Esophagus squamous epithelium (tissue), 4 donors: Measurements from ENCODE around the gene PIK3C2B.

ENCODE experiments used
- POLR2A ChIP-seq, 4 donors: fragments of 450-650 bp; IDR thresholded peaks; one replicate each; pipeline ENCODE4 v1.6.1; 2017; ENCODE audit warnings: antibody characterized with exemption in 4 of 4, mild to moderate bottlenecking in 4 of 4, moderate library complexity in 3 of 4
- TF ChIP-seq, protein P1 (sequence below), 6 experiments: fragments of 450-650 bp in 4 of 6; fragments of 200-600 bp in 2 of 6; sonication (generic) in 2 of 6; IDR thresholded peaks; one replicate each; pipeline ENCODE4 v1.5.1; 2016 to 2019; ENCODE audit warnings: antibody characterized with exemption in 6 of 6, mild to moderate bottlenecking in 4 of 6, moderate library complexity in 4 of 6

DNA sequence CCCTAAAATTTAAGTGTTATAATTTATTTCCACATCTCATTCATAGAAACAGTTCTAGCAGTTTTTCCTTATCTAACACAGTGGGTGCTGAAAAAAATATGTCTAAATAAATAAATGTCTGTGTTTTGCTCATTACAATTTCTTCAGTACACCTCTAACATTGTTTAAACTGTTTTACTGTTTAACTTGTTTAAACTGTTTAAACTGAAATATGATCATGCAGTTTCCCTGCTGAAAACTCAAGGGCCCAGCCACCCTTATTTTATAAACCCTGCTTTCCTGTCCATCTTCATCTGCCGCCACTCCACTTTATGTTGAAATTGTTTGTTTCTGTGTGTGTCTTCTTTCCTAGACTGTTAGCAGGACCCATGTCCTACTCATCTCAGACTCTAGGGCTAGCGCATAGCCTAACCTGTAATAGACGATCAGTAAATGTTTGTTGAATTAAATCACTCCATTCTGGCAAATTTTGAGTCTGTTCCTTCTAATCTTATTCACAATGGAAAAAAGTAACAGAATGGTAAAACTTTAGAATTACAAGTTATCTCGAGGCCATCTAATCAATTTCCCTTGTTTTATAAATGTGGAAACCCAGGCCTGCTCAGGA is 9.4 kb upstream of the PIK3C2B start:
- TF ChIP-seq POLR2A (IDR thresholded peaks at IDR 0.05) = no peak
- TF ChIP-seq, protein P1, sequence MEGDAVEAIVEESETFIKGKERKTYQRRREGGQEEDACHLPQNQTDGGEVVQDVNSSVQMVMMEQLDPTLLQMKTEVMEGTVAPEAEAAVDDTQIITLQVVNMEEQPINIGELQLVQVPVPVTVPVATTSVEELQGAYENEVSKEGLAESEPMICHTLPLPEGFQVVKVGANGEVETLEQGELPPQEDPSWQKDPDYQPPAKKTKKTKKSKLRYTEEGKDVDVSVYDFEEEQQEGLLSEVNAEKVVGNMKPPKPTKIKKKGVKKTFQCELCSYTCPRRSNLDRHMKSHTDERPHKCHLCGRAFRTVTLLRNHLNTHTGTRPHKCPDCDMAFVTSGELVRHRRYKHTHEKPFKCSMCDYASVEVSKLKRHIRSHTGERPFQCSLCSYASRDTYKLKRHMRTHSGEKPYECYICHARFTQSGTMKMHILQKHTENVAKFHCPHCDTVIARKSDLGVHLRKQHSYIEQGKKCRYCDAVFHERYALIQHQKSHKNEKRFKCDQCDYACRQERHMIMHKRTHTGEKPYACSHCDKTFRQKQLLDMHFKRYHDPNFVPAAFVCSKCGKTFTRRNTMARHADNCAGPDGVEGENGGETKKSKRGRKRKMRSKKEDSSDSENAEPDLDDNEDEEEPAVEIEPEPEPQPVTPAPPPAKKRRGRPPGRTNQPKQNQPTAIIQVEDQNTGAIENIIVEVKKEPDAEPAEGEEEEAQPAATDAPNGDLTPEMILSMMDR (IDR thresholded peaks at IDR 0.05) = no peak
